ELF-1 (cell line): ENCODE measurements around the gene FYN.

Experiments
- DNase-seq: peaks from one replicate; pipeline ENCODE4 v3.0.0-alpha.2; 2016; ENCODE audit warnings: low read depth, low spot score

FYN gene

GRCh38 chr6:111770263-111771093 is 102.8 kb downstream of the FYN start:
- DNase-seq = peak; percentile 69

- DNase-seq = no peak
Measured at GRCh38 chr6:111769365-111770152, 103.7 kb downstream of the FYN start.

GRCh38 chr6:111768431-111768770 is 104.9 kb downstream of the FYN start:
- no peak for DNase-seq

GRCh38 chr6:111767752-111768430 is 105.4 kb downstream of the FYN start:
- no peak for DNase-seq

- DNase-seq = no peak
Measured at GRCh38 chr6:111766201-111766857, 106.9 kb downstream of the FYN start.

GRCh38 chr6:111765763-111766162 is 107.5 kb downstream of the FYN start:
- DNase-seq = no peak

GRCh38 chr6:111764238-111765175 is 108.7 kb downstream of the FYN start:
- DNase-seq = peak; percentile 52

- no peak for DNase-seq
Measured at GRCh38 chr6:111763381-111763780, 109.9 kb downstream of the FYN start.

GRCh38 chr6:111761783-111762312 is 111.4 kb downstream of the FYN start:
- DNase-seq = no peak

GRCh38 chr6:111761212-111761611 is 112.0 kb downstream of the FYN start:
- no peak for DNase-seq

- DNase-seq = no peak
Measured at GRCh38 chr6:111759836-111760785, 113.1 kb downstream of the FYN start.

- no peak for DNase-seq
Measured at GRCh38 chr6:111759331-111759835, 113.9 kb downstream of the FYN start.

- no peak for DNase-seq
Measured at GRCh38 chr6:111758608-111759329, 114.5 kb downstream of the FYN start.

GRCh38 chr6:111757342-111757741 is 115.9 kb downstream of the FYN start:
- DNase-seq = no peak

GRCh38 chr6:111754423-111754822 is 118.8 kb downstream of the FYN start:
- no peak for DNase-seq

GRCh38 chr6:111753573-111753972 is 119.7 kb downstream of the FYN start:
- no peak for DNase-seq

GRCh38 chr6:111752476-111752875 is 120.8 kb downstream of the FYN start:
- DNase-seq = no peak
